Effector memory CD4-positive, alpha-beta T cell (primary cell): ENCODE results near the gene PVRIG.
"Not testable (repeated sequence)": the region's sequence is repeated elsewhere in the genome, so short reads cannot be mapped to it uniquely, and the experiment has no call there.

Experiments used
- DNase-seq, 3 donors: peaks; one replicate each; pipeline ENCODE4 v3.0.0-alpha.2; 2020
- H3K27ac ChIP-seq: 2 replicates; pipeline ENCODE4 v1.7.0; 2013; ENCODE audit warnings: mild to moderate bottlenecking, low read length, moderate library complexity; ENCODE audit not compliant: insufficient read depth, poor library complexity, severe bottlenecking
- H3K27me3 ChIP-seq: replicated peaks from 2 replicates; pipeline ENCODE4 v1.7.0; 2013; ENCODE audit warnings: mild to moderate bottlenecking, low read length; ENCODE audit not compliant: insufficient read depth, control insufficient read depth, poor library complexity, severe bottlenecking
- H3K36me3 ChIP-seq: 2 replicates; pipeline ENCODE4 v1.7.0; 2013; ENCODE audit warnings: mild to moderate bottlenecking, low read length, moderate library complexity; ENCODE audit not compliant: control insufficient read depth, insufficient read depth
- H3K4me1 ChIP-seq: 2 replicates; pipeline ENCODE4 v1.7.0; 2013; ENCODE audit warnings: low read length, mild to moderate bottlenecking; ENCODE audit not compliant: control insufficient read depth, insufficient read depth, poor library complexity, severe bottlenecking
- H3K4me3 ChIP-seq: 2 replicates; pipeline ENCODE4 v1.7.0; 2013; ENCODE audit warnings: low read length, low read depth, mild to moderate bottlenecking; ENCODE audit not compliant: insufficient read depth, poor library complexity, severe bottlenecking
- H3K9me3 ChIP-seq: 2 replicates; pipeline ENCODE4 v1.7.0; 2013; ENCODE audit warnings: mild to moderate bottlenecking, low read length, moderate library complexity; ENCODE audit not compliant: control insufficient read depth

Gene PVRIG

GRCh38 chr7:100268882-100269281 is 49.1 kb downstream of the PVRIG start:
- H3K9me3 ChIP-seq, H3K4me1 ChIP-seq, H3K36me3 ChIP-seq, DNase-seq, H3K27me3 ChIP-seq, H3K4me3 ChIP-seq, H3K27ac ChIP-seq: not testable (repeated sequence)

- not testable (repeated sequence) for H3K4me3 ChIP-seq, H3K27me3 ChIP-seq, DNase-seq, H3K27ac ChIP-seq, H3K4me1 ChIP-seq, H3K9me3 ChIP-seq, H3K36me3 ChIP-seq
These were observed 49.7 kb downstream of the PVRIG start for GRCh38 chr7:100269306-100270045.

GRCh38 chr7:100270046-100270918 is 50.5 kb downstream of the PVRIG start:
- not testable (repeated sequence) for H3K4me3 ChIP-seq, H3K27ac ChIP-seq, H3K27me3 ChIP-seq, H3K4me1 ChIP-seq, H3K36me3 ChIP-seq, H3K9me3 ChIP-seq, DNase-seq
